Lower leg skin (tissue), 3 donors: Measurements from ENCODE around the gene DUSP19.

ENCODE experiments used
- POLR2A ChIP-seq, 2 donors: fragments of 450-650 bp; IDR thresholded peaks; one replicate each; pipeline ENCODE4 v1.6.1; 2016 to 2017; ENCODE audit warnings: antibody characterized with exemption in 2 of 2, mild to moderate bottlenecking in 1 of 2, moderate library complexity in 1 of 2
- TF ChIP-seq, protein P1 (sequence below), 3 donors: fragments of 450-650 bp; IDR thresholded peaks; one replicate each; pipeline ENCODE4 v1.5.1; 2016; ENCODE audit warnings: antibody characterized with exemption in 3 of 3, mild to moderate bottlenecking in 3 of 3, moderate library complexity in 2 of 3

DNA sequence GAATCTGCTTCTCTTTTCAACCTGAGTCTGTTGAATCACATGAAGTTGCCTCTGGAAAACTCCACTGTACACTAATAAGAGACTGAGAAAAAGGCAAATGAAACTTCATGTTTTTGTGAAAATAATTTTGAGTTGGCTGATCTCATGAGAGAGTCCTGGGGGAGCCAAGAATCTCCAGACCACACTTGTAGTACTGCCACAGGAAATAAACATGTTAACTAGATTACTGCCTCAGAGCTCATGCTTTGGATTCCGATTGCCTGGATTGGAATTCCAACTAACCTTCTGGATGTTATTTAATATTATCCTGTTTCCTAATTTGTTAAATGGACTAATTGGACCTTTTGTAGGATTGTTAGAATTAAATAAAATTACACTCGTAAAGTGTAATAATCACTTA is 70.9 kb downstream of the DUSP19 start:
- TF ChIP-seq, protein P1, sequence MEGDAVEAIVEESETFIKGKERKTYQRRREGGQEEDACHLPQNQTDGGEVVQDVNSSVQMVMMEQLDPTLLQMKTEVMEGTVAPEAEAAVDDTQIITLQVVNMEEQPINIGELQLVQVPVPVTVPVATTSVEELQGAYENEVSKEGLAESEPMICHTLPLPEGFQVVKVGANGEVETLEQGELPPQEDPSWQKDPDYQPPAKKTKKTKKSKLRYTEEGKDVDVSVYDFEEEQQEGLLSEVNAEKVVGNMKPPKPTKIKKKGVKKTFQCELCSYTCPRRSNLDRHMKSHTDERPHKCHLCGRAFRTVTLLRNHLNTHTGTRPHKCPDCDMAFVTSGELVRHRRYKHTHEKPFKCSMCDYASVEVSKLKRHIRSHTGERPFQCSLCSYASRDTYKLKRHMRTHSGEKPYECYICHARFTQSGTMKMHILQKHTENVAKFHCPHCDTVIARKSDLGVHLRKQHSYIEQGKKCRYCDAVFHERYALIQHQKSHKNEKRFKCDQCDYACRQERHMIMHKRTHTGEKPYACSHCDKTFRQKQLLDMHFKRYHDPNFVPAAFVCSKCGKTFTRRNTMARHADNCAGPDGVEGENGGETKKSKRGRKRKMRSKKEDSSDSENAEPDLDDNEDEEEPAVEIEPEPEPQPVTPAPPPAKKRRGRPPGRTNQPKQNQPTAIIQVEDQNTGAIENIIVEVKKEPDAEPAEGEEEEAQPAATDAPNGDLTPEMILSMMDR (IDR thresholded peaks at IDR 0.05): no peak
- no peak for TF ChIP-seq POLR2A (IDR thresholded peaks at IDR 0.05)
